CD14-positive monocyte (primary cell): ENCODE measurements around the gene ENO1. TPM values are rescaled to one million over a fixed set of nuclear protein-coding genes. Genes with fewer than 3 reads are reported as not detected.
A peak's percentile ranks its signal among the peaks of the same experiment; 100 is the strongest.

Source experiments
- DNase-seq, 3 donors: peaks; one replicate each; pipeline ENCODE4 v3.0.0-alpha.2; 2011 to 2022
- H2AFZ ChIP-seq: 2 replicates; pipeline ENCODE4 v1.6.0; 2012; ENCODE audit warnings: mild to moderate bottlenecking, low read depth, low read length, inconsistent platforms; ENCODE audit not compliant: insufficient read depth, poor library complexity, severe bottlenecking
- H3K27ac ChIP-seq, 2 donors: 1 replicate in 1 of 2; 2 replicates in 1 of 2; pipeline ENCODE4 v1.5.1; 2012 to 2013; ENCODE audit warnings: low read length in 2 of 2, control low read depth in 1 of 2, inconsistent platforms in 1 of 2, low read depth in 1 of 2, mild to moderate bottlenecking in 1 of 2
- H3K27me3 ChIP-seq, 2 donors: one replicate each; pipeline versions ENCODE4 v1.6.0 to v1.6.1; 2011 to 2013; ENCODE audit warnings: low read length in 2 of 2; ENCODE audit not compliant: control insufficient read depth in 2 of 2, insufficient read depth in 2 of 2
- H3K36me3 ChIP-seq, 2 donors: replicated peaks in 1 of 2; 1 replicate in 1 of 2; 2 replicates in 1 of 2; pipeline versions ENCODE4 v1.5.1 to v1.6.1; 2012 to 2013; ENCODE audit warnings: low read length in 2 of 2, control low read depth in 1 of 2, inconsistent platforms in 1 of 2, mild to moderate bottlenecking in 1 of 2; ENCODE audit not compliant: insufficient read depth in 2 of 2, control insufficient read depth in 1 of 2
- H3K4me1 ChIP-seq, 2 donors: 1 replicate in 1 of 2; 2 replicates in 1 of 2; pipeline versions ENCODE4 v1.5.1 to v1.6.1; 2012 to 2013; ENCODE audit warnings: low read length in 2 of 2, control low read depth in 1 of 2, inconsistent platforms in 1 of 2, mild to moderate bottlenecking in 1 of 2, moderate library complexity in 1 of 2; ENCODE audit not compliant: insufficient read depth in 2 of 2, control insufficient read depth in 1 of 2
- H3K4me2 ChIP-seq: replicated peaks from 2 replicates; pipeline ENCODE3; 2012; ENCODE audit warnings: low read length, moderate library complexity, mild to moderate bottlenecking; ENCODE audit not compliant: poor library complexity, severe bottlenecking; ENCODE audit errors: extremely low read depth
- H3K4me3 ChIP-seq, 3 experiments: fragments of 200-600 bp in 1 of 3; sonication (generic) in 1 of 3; replicated peaks in 1 of 3; 1 replicate in 2 of 3; 2 replicates in 1 of 3; pipeline ENCODE4 v1.5.1; 2011 to 2013; ENCODE audit warnings: low read length in 3 of 3, mild to moderate bottlenecking in 3 of 3, control low read depth in 2 of 3, low read depth in 2 of 3, inconsistent platforms in 1 of 3, moderate library complexity in 1 of 3
- H3K79me2 ChIP-seq: 2 replicates; pipeline ENCODE4 v1.6.0; 2012; ENCODE audit warnings: mild to moderate bottlenecking, control low read depth, inconsistent platforms, low read length, moderate library complexity; ENCODE audit not compliant: insufficient read depth
- H3K9ac ChIP-seq: 2 replicates; pipeline ENCODE4 v1.6.0; 2017; ENCODE audit warnings: low read length, mild to moderate bottlenecking; ENCODE audit not compliant: insufficient read depth, poor library complexity, severe bottlenecking
- H3K9me3 ChIP-seq, 2 donors: replicated peaks in 1 of 2; 1 replicate in 1 of 2; 2 replicates in 1 of 2; pipeline versions ENCODE4 v1.5.1 to v1.6.1; 2012 to 2013; ENCODE audit warnings: low read length in 2 of 2, control low read depth in 1 of 2; ENCODE audit not compliant: control insufficient read depth in 1 of 2, insufficient read depth in 1 of 2
- H4K20me1 ChIP-seq: 2 replicates; pipeline ENCODE4 v1.6.0; 2012; ENCODE audit warnings: mild to moderate bottlenecking, low read length, control low read depth, moderate library complexity; ENCODE audit not compliant: insufficient read depth
- H3K27ac Mint-ChIP-seq, 7 donors: one replicate each; pipeline ENCODE4 v1.8.0; 2020; ENCODE audit warnings: mild to moderate bottlenecking in 7 of 7, mixed read lengths in 7 of 7, moderate library complexity in 6 of 7, inconsistent platforms in 2 of 7
- H3K27me3 Mint-ChIP-seq, 3 donors: one replicate each; pipeline ENCODE4 v1.8.0; 2021 to 2022; ENCODE audit warnings: low read depth in 3 of 3, mild to moderate bottlenecking in 3 of 3, mixed read lengths in 3 of 3, moderate library complexity in 3 of 3, inconsistent platforms in 1 of 3
- H3K36me3 Mint-ChIP-seq, 2 donors: one replicate each; pipeline ENCODE4 v1.8.0; 2020; ENCODE audit warnings: mixed read lengths in 2 of 2, inconsistent platforms in 1 of 2, mild to moderate bottlenecking in 1 of 2
- H3K4me1 Mint-ChIP-seq: one replicate; pipeline ENCODE4 v1.8.0; 2020; ENCODE audit warnings: mild to moderate bottlenecking, mixed read lengths
- H3K4me3 Mint-ChIP-seq, 2 donors: one replicate each; pipeline ENCODE4 v1.8.0; 2020; ENCODE audit warnings: mild to moderate bottlenecking in 2 of 2, mixed read lengths in 2 of 2, moderate library complexity in 1 of 2
- H3K9me3 Mint-ChIP-seq, 7 donors: one replicate each; pipeline ENCODE4 v1.8.0; 2020 to 2022; ENCODE audit warnings: mixed read lengths in 7 of 7, mild to moderate bottlenecking in 6 of 7, moderate library complexity in 6 of 7, inconsistent platforms in 2 of 7
- WGBS: methylation state at CpG from one replicate; pipeline ENCODE4 v1.1.5; 2013; ENCODE audit warnings: missing lambda C conversion rate; ENCODE audit not compliant: insufficient coverage; 5-methylcytosine and 5-hydroxymethylcytosine counted together
- intact Hi-C, 2 donors: fragments of 100-400 bp; cut with micrococcal nuclease; formaldehyde crosslinking; loops; one replicate each; pipeline versions ENCODE4 v1.15.0 to v1.15.1; 2023
- polyA plus RNA-seq, 3 donors: library from polyadenylated mRNA; depleted of rRNA in 1 of 3; unstranded in 2 of 3; stranded (reverse) in 1 of 3; fragments of 300-500 nt in 2 of 3; fragments of >200 nt in 1 of 3; fragmentation: Illumina TruSeq in 2 of 3; gene quantifications; 1 replicate in 2 of 3; 2 replicates in 1 of 3; pipeline ENCODE4 v1.2.3, GENCODE V29; 2012 to 2021
- TF ChIP-seq, protein P1 (sequence below): fragments of 200-600 bp; IDR thresholded peaks from one replicate; pipeline ENCODE4 v1.8.0; 2022; ENCODE audit warnings: antibody characterized with exemption, mild to moderate bottlenecking

The ENO1 gene
- polyA plus RNA-seq, 3 donors, result 525 to 1,573 (median 1,458) TPM

DNA sequence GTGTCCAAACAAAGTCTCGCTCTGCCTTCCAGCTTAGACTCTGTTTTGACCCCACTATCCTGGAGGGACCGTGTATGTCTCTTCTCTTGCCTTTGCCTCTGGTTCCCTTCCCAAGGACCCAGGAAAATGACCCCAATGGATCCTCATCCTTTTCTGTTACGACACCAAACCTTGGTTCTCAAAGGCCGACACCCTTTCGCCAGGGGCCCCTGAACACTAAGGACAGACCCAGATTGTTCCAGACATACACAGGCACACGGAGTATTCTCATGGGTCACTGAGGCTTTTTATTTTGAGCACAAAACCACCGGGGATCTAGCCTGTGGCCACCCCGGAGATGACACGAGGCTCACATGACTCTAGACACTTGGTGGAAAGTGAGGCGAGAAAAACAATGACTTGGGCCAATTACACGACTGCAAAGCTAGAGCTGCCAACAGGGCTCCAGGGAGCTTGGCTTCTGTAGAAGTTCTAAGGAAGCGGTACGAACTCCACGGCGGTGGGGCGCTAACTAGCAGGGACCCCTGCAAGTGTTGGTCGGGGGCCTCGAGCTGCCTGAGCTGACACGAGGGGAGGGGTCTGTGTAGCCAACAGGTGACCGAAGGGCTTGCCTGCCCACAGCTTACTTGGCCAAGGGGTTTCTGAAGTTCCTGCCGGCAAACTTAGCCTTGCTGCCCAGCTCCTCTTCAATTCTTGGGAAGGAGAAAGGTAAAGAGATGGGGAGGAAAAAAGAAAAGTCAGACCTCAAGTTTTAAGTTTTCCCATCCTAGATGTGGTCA is 17.6 kb downstream of the ENO1 start:
- Histone ChIP-seq H2AFZ (no peak overlapping the region), H3K4me1 (peaks cover 5 to 12% of the 10 kb centered on the region in 2 donors), H3K4me2 (no peak overlapping the region), H3K27me3 (no peaks in the 10 kb centered on the region), H4K20me1 (peaks cover 91% of the 10 kb centered on the region), H3K9me3 (no peaks in the 10 kb centered on the region), H3K36me3 (peaks cover 91 to 97% of the 10 kb centered on the region in 2 donors), H3K79me2 (peaks cover 43% of the 10 kb centered on the region), H3K4me3 (no peak overlapping the region), H3K9ac (no peak overlapping the region), H3K27ac (peak overlapping the region in 1 of 2 donors; percentile 40)
- peak overlapping the region in 6 of 7 donors; percentile 27 to 82 (median 66) for H3K27ac Mint-ChIP-seq
- H3K9me3 Mint-ChIP-seq, result peaks cover 0 to 3% (median 0%) of the 10 kb centered on the region in 7 donors
- intact Hi-C loops, result no loop called here
- peaks cover 24% of the 10 kb centered on the region for H3K4me1 Mint-ChIP-seq
- peaks cover 85 to 94% of the 10 kb centered on the region in 2 donors for H3K36me3 Mint-ChIP-seq
- no peaks in the 10 kb centered on the region for H3K27me3 Mint-ChIP-seq
- 84% methylated on average over 21 of the region's 21 CpGs for WGBS
- no peak overlapping the region for H3K4me3 Mint-ChIP-seq
- TF ChIP-seq, protein P1, sequence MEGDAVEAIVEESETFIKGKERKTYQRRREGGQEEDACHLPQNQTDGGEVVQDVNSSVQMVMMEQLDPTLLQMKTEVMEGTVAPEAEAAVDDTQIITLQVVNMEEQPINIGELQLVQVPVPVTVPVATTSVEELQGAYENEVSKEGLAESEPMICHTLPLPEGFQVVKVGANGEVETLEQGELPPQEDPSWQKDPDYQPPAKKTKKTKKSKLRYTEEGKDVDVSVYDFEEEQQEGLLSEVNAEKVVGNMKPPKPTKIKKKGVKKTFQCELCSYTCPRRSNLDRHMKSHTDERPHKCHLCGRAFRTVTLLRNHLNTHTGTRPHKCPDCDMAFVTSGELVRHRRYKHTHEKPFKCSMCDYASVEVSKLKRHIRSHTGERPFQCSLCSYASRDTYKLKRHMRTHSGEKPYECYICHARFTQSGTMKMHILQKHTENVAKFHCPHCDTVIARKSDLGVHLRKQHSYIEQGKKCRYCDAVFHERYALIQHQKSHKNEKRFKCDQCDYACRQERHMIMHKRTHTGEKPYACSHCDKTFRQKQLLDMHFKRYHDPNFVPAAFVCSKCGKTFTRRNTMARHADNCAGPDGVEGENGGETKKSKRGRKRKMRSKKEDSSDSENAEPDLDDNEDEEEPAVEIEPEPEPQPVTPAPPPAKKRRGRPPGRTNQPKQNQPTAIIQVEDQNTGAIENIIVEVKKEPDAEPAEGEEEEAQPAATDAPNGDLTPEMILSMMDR, result no peak
- DNase-seq, result no peak

DNA sequence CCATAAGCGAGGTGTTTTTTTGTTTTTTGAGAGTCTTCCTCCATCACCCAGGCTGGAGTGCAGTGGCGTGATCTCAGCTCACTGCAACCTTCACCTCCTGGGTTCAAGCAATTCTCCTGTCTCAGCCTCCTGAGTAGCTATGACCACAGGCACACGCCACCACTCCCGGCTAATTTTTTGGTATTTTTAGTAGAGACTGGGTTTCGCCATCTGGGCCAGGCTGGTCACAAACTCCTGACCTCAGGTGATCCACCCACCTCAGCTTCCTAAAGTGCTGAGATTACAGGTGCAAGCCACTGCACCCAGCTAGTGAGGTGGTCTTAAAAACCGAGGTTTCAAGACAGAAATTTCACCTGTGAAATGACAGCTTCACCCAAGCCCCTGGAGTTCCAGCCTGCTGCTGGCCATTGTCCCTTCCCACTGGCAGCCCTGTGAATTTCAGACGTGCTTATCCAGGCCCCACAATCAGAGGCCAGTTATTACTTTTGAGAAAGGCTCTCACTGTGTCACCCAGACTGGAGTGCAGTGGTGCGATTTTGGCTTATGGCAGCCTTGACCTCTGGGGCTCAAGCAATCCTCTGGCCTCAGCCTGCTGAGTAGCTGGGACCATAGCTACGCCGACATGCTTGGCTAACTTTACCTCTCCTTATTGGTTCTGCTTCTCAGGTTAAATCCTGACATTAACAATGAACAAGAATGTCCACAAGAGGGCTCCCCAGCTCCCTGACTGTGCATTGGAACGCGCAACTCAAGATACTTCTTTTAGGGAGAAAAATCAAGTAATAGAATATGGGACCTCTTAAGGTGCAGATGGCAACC is 19.4 kb downstream of the ENO1 start:
- Mint-ChIP-seq H3K27ac (peak overlapping the region; percentile 19 to 86 (median 76)), H3K4me3 (no peak overlapping the region)

More for the DNA sequence above, 19.4 kb downstream of the ENO1 start:
- TF ChIP-seq, protein P1, result peak; percentile 78
- Mint-ChIP-seq H3K36me3 (peaks cover 70 to 89% of the 10 kb centered on the region in 2 donors), H3K27me3 (no peaks in the 10 kb centered on the region), H3K4me1 (peaks cover 20% of the 10 kb centered on the region), H3K9me3 (peaks cover 0 to 3% (median 2%) of the 10 kb centered on the region in 7 donors)
- Histone ChIP-seq H3K27ac (peak overlapping the region; percentile 21 to 49), H3K4me3 (no peak overlapping the region), H3K4me2 (no peak overlapping the region), H3K27me3 (no peaks in the 10 kb centered on the region), H3K9ac (no peak overlapping the region), H3K36me3 (peaks cover 72 to 85% of the 10 kb centered on the region in 2 donors), H3K4me1 (peaks cover 5 to 7% of the 10 kb centered on the region in 2 donors), H3K9me3 (no peaks in the 10 kb centered on the region), H3K79me2 (peaks cover 25% of the 10 kb centered on the region), H4K20me1 (peaks cover 73% of the 10 kb centered on the region), H2AFZ (no peak overlapping the region)
- peak; percentile 59 to 78 (median 64) for DNase-seq
- intact Hi-C loops, result loop anchor here (2.0 to 5.0 kb wide), 2 partner anchors 60 to 128 kb away; no protein-coding TSS in a partner anchor
- WGBS, result 44% methylated on average over 3 of the region's 12 CpGs
